IMR-90 (cell line): ENCODE results near the gene DYNLRB2. TPM values are rescaled to one million over a fixed set of nuclear protein-coding genes. Genes with fewer than 3 reads are reported as not detected.

Source experiments
- ATAC-seq: fragments of 200-7000 bp; cut with Tn5 transposase; 2 replicates; pipeline ENCODE4 v1.9.1; 2020; ENCODE audit warnings: low read depth, mild to moderate bottlenecking, moderate library complexity
- BruUV-seq: library from RNA; stranded (reverse); fragments of 400-500 nt; replicated peaks from 2 replicates; lab custom pipeline; 2021; lab: Mats Ljungman, UMichigan
- CTCF ChIA-PET: fragments of 300-600 bp; formaldehyde crosslinking; extraction: SDS; loops from one replicate; lab custom pipeline; 2021; ENCODE audit warnings: antibody characterized with exemption; lab: Yijun Ruan, JAX
- POLR2A ChIA-PET: fragments of 300-600 bp; sonication (Branson Sonifier 250); formaldehyde crosslinking; loops from one replicate; lab custom pipeline; 2022; ENCODE audit warnings: antibody characterized with exemption; ENCODE audit not compliant: unreplicated experiment; lab: Charles Lee
- DNase-seq: peaks from one replicate; pipeline ENCODE4 v3.0.0; 2013
- H2AFZ ChIP-seq: replicated peaks from 2 replicates; pipeline ENCODE3; 2013; ENCODE audit warnings: low read length, mild to moderate bottlenecking; ENCODE audit not compliant: poor library complexity
- H2AK5ac ChIP-seq: 2 replicates; pipeline ENCODE4 v1.6.1; 2013; ENCODE audit warnings: low read depth, low read length, inconsistent platforms
- H2AK9ac ChIP-seq: replicated peaks from 2 replicates; pipeline ENCODE3; 2013; ENCODE audit warnings: mild to moderate bottlenecking, low read depth, low read length, moderate library complexity; ENCODE audit not compliant: poor library complexity
- H2BK120ac ChIP-seq: 2 replicates; pipeline ENCODE4 v1.6.1; 2013; ENCODE audit warnings: low read depth, low read length, inconsistent platforms
- H2BK15ac ChIP-seq: 3 replicates; pipeline ENCODE4 v1.6.1; 2013; ENCODE audit warnings: low read depth, low read length, inconsistent platforms
- H2BK20ac ChIP-seq: 2 replicates; pipeline ENCODE4 v1.6.1; 2013; ENCODE audit warnings: low read depth, mild to moderate bottlenecking, inconsistent platforms, low read length, moderate library complexity
- H2BK5ac ChIP-seq: 2 replicates; pipeline ENCODE4 v1.6.1; 2013; ENCODE audit warnings: mild to moderate bottlenecking, low read depth, low read length, inconsistent platforms; ENCODE audit not compliant: poor library complexity, severe bottlenecking
- H3K14ac ChIP-seq: replicated peaks from 2 replicates; pipeline ENCODE4 v1.6.1; 2013; ENCODE audit warnings: low read depth, low read length, inconsistent platforms
- H3K18ac ChIP-seq: 2 replicates; pipeline ENCODE4 v1.6.1; 2013; ENCODE audit warnings: low read depth, low read length, control low read depth
- H3K23ac ChIP-seq: 2 replicates; pipeline ENCODE4 v1.6.1; 2013; ENCODE audit warnings: low read depth, low read length, inconsistent platforms
- H3K27ac ChIP-seq: 2 replicates; pipeline ENCODE4 v1.5.1; 2013; ENCODE audit warnings: mild to moderate bottlenecking, control low read depth, low read length; ENCODE audit not compliant: insufficient read depth
- H3K27me3 ChIP-seq: 2 replicates; pipeline ENCODE4 v1.6.1; 2013; ENCODE audit warnings: low read length; ENCODE audit not compliant: control insufficient read depth, insufficient read depth
- H3K36me3 ChIP-seq: 2 replicates; pipeline ENCODE4 v1.6.1; 2013; ENCODE audit warnings: low read length, mixed read lengths; ENCODE audit not compliant: control insufficient read depth, insufficient read depth
- H3K4ac ChIP-seq: 2 replicates; pipeline ENCODE4 v1.6.1; 2013; ENCODE audit warnings: low read depth, low read length, inconsistent platforms
- H3K4me1 ChIP-seq: 2 replicates; pipeline ENCODE4 v1.6.1; 2013; ENCODE audit warnings: low read length, mixed read lengths; ENCODE audit not compliant: control insufficient read depth, insufficient read depth
- H3K4me2 ChIP-seq: 2 replicates; pipeline ENCODE4 v1.6.1; 2013; ENCODE audit warnings: low read depth, mild to moderate bottlenecking, control low read depth, low read length, moderate library complexity
- H3K4me3 ChIP-seq: 2 replicates; pipeline ENCODE4 v1.5.1; 2013; ENCODE audit warnings: low read depth, mild to moderate bottlenecking, control low read depth, low read length, moderate library complexity; ENCODE audit not compliant: insufficient read depth
- H3K56ac ChIP-seq: 2 replicates; pipeline ENCODE4 v1.6.1; 2013; ENCODE audit warnings: low read length, inconsistent platforms; ENCODE audit not compliant: insufficient read depth; ENCODE audit errors: extremely low read depth
- H3K79me1 ChIP-seq, 2 experiments: 2 replicates each; pipeline ENCODE4 v1.6.1; 2013; ENCODE audit warnings: low read length in 2 of 2, inconsistent platforms in 1 of 2, low read depth in 1 of 2
- H3K9ac ChIP-seq: 2 replicates; pipeline ENCODE4 v1.6.1; 2013; ENCODE audit warnings: low read depth, low read length, control low read depth
- H3K9me1 ChIP-seq: 2 replicates; pipeline ENCODE4 v1.6.1; 2013; ENCODE audit warnings: low read length, inconsistent platforms; ENCODE audit not compliant: insufficient read depth
- H3K9me3 ChIP-seq: 2 replicates; pipeline ENCODE4 v1.6.1; 2013; ENCODE audit warnings: low read length; ENCODE audit not compliant: control insufficient read depth, insufficient read depth
- H4K20me1 ChIP-seq: 2 replicates; pipeline ENCODE4 v1.6.1; 2013; ENCODE audit warnings: low read length, inconsistent platforms; ENCODE audit not compliant: insufficient read depth
- H4K5ac ChIP-seq: 2 replicates; pipeline ENCODE4 v1.6.1; 2013; ENCODE audit warnings: mild to moderate bottlenecking, low read depth, low read length, control low read depth
- H4K8ac ChIP-seq, 2 experiments: 2 replicates each; pipeline ENCODE4 v1.6.1; 2013; ENCODE audit warnings: low read depth in 2 of 2, low read length in 2 of 2, control low read depth in 1 of 2, inconsistent platforms in 1 of 2
- H4K91ac ChIP-seq: 2 replicates; pipeline ENCODE4 v1.6.1; 2013; ENCODE audit warnings: low read depth, low read length, inconsistent platforms; ENCODE audit not compliant: insufficient read depth
- RFX5 ChIP-seq: IDR thresholded peaks from 2 replicates; pipeline ENCODE4 v1.8.0; 2012; ENCODE audit warnings: low read depth, mild to moderate bottlenecking, low read length, moderate library complexity
- WGBS, 2 experiments: methylation state at CpG; one replicate each; pipeline versions ENCODE4 v1.1.5 to v1.1.7; 2013; ENCODE audit warnings: missing lambda C conversion rate in 2 of 2; ENCODE audit not compliant: insufficient read length in 1 of 2; ENCODE audit errors: extremely low coverage in 2 of 2; 5-methylcytosine and 5-hydroxymethylcytosine counted together
- dilution Hi-C: fragments of 300-500 bp; cut with HindIII; formaldehyde crosslinking; loops from one replicate; pipeline ENCODE4 v1.14.3; 2018; ENCODE audit warnings: low sequenced_read_pairs; ENCODE audit not compliant: unreplicated experiment
- in situ Hi-C: fragments of 300-500 bp; cut with MboI; formaldehyde crosslinking; loops from 3 replicates; pipeline ENCODE4 v1.14.3; 2019; ENCODE audit warnings: low sequenced_read_pairs, inconsistent platforms, mixed read lengths
- intact Hi-C: fragments of 100-400 bp; cut with micrococcal nuclease; formaldehyde crosslinking; loops from 2 replicates; pipeline ENCODE4 v1.10.0; 2022
- polyA plus RNA-seq, 3 experiments: library from polyadenylated mRNA; depleted of rRNA; stranded (reverse); fragments of >200 nt; gene quantifications; 2 replicates each; pipeline ENCODE4 v1.2.3, GENCODE V29; 2012; ENCODE audit warnings: low replicate concordance in 1 of 3
- total RNA-seq: library from RNA; depleted of rRNA; stranded (reverse); fragments of >200 nt; gene quantifications from 2 replicates; pipeline ENCODE4 v1.2.3, GENCODE V29; 2012

Gene DYNLRB2
- total and polyA plus RNA-seq, 2 of the 4 experiments (the other 2 are of a cell fraction), result not detected

DNA sequence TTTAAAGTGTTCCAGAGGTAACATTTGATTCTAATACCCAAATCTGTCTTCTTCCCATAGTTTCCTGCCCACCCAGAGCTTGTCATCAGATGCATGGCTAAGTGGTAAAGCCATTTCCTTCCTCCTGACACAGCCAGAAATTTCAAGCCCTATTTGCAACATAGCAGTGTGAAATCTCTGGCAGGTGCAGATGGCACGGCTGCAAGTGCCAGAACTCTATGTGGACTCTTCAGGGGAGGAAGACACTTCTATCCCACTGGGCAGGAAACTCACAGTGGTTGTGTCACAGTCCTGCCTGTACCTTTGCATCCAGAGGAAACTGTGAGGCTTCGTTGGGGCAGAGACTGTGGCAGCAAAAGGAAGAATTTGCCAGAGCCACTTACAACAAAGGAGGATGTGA, 13.2 kb downstream of the DYNLRB2 start:
- Histone ChIP-seq H3K23ac (no peak overlapping the region), H4K8ac (no peak overlapping the region), H3K18ac (no peak overlapping the region), H3K56ac (no peak overlapping the region), H3K9me3 (no peaks in the 10 kb centered on the region), H2AK5ac (no peak overlapping the region), H2BK20ac (no peak overlapping the region), H3K9me1 (no peaks in the 10 kb centered on the region), H4K5ac (no peak overlapping the region), H3K27ac (no peak overlapping the region), H4K91ac (no peak overlapping the region), H3K4ac (no peak overlapping the region), H3K4me1 (no peaks in the 10 kb centered on the region), H3K4me2 (no peak overlapping the region), H2BK120ac (no peak overlapping the region), H2BK5ac (no peak overlapping the region), H2BK15ac (no peak overlapping the region), H2AK9ac (no peak overlapping the region), H2AFZ (no peak overlapping the region), H3K4me3 (no peak overlapping the region), H3K36me3 (no peaks in the 10 kb centered on the region), H3K79me1 (no peaks in the 10 kb centered on the region), H4K20me1 (no peaks in the 10 kb centered on the region), H3K9ac (no peak overlapping the region), H3K27me3 (no peaks in the 10 kb centered on the region; the same call in 1 of the 2 replicates), H3K14ac (no peak overlapping the region)
- DNase-seq (no peak), ATAC-seq (no peak)
- in situ Hi-C loops, result no loop called here
- no TSS peak for BruUV-seq
- POLR2A ChIA-PET, result no interaction called here
- dilution Hi-C loops, result no loop called here
- CTCF ChIA-PET, result no interaction called here
- intact Hi-C loops, result no loop called here
- no peak for TF ChIP-seq RFX5
- no CpG with 5 or more reads among the region's 2 CpGs for WGBS, 2 experiments
